ENCODE measurements around the gene ALG6. TPM values are rescaled to one million over a fixed set of nuclear protein-coding genes. Genes with fewer than 3 reads are reported as not detected.
A peak's percentile ranks its signal among the peaks of the same experiment; 100 is the strongest.

The ALG6 gene
- total RNA-seq, 2 donors from 2014 or later = 1.8 to 8.3 TPM

GRCh38 chr1:63320022-63320721 is 47.3 kb upstream of the ALG6 start:
- DNase-seq (ENCODE audit: low spot score) (no peak), ATAC-seq (ENCODE audit: insufficient number of reproducible peaks, low FRiP score, low read depth) (no peak)
- H3K36me3 ChIP-seq = no peaks in the 10 kb centered on the region
- no peak for TF ChIP-seq CTCF (IDR thresholded peaks at IDR 0.05)
- peaks cover 43% of the 10 kb centered on the region for H3K27me3 ChIP-seq (replicated peaks; ENCODE audit: insufficient read depth)
- H3K4me3 ChIP-seq = no peak overlapping the region
- H3K9me3 ChIP-seq = no peaks in the 10 kb centered on the region
- H3K4me1 ChIP-seq (ENCODE audit: control insufficient read depth in 1 of 2, low read depth in 2 of 2) = peaks cover 8 to 42% of the 10 kb centered on the region in 2 donors
- no peak overlapping the region for H3K27ac ChIP-seq

GRCh38 chr1:63321066-63321784 is 46.2 kb upstream of the ALG6 start:
- Histone ChIP-seq H3K36me3 (no peaks in the 10 kb centered on the region), H3K27ac (no peak overlapping the region), H3K4me3 (peak overlapping the region; percentile 77), H3K27me3 (replicated peaks; ENCODE audit: insufficient read depth) (peaks cover 52% of the 10 kb centered on the region), H3K4me1 (ENCODE audit: control insufficient read depth in 1 of 2, low read depth in 2 of 2) (peaks cover 8 to 42% of the 10 kb centered on the region in 2 donors), H3K9me3 (no peaks in the 10 kb centered on the region)
- no peak for TF ChIP-seq CTCF (IDR thresholded peaks at IDR 0.05)
- ATAC-seq (ENCODE audit: insufficient number of reproducible peaks, low FRiP score, low read depth) (no peak), DNase-seq (ENCODE audit: low spot score) (no peak)

GRCh38 chr1:63321785-63322113 is 45.7 kb upstream of the ALG6 start:
- Histone ChIP-seq H3K36me3 (no peaks in the 10 kb centered on the region), H3K4me3 (peak overlapping the region; percentile 77), H3K4me1 (ENCODE audit: control insufficient read depth in 1 of 2, low read depth in 2 of 2) (peaks cover 8 to 42% of the 10 kb centered on the region in 2 donors), H3K27me3 (replicated peaks; ENCODE audit: insufficient read depth) (peaks cover 56% of the 10 kb centered on the region), H3K9me3 (no peaks in the 10 kb centered on the region), H3K27ac (no peak overlapping the region)
- ATAC-seq (ENCODE audit: insufficient number of reproducible peaks, low FRiP score, low read depth) (no peak), DNase-seq (ENCODE audit: low spot score) (no peak)
- TF ChIP-seq CTCF (IDR thresholded peaks at IDR 0.05) = no peak

GRCh38 chr1:63322114-63322943 is 45.1 kb upstream of the ALG6 start, which contains the start of gene FOXD3:
FOXD3 (plus strand) TSS chr1:63322567; CDS start chr1:63323059, 492 bp downstream.
- Histone ChIP-seq H3K4me3 (peak within 1 kb of the TSS; percentile 77), H3K4me1 (ENCODE audit: control insufficient read depth in 1 of 2, low read depth in 2 of 2) (peaks cover 6 to 41% of the 10 kb centered on the region in 2 donors), H3K9me3 (no peaks in the 10 kb centered on the region), H3K27me3 (replicated peaks; ENCODE audit: insufficient read depth) (peaks cover 57% of the 10 kb centered on the region), H3K36me3 (no peaks in the 10 kb centered on the region), H3K27ac (no peak within 1 kb of the TSS)
- no peak for DNase-seq (ENCODE audit: low spot score)
- TF ChIP-seq CTCF (IDR thresholded peaks at IDR 0.05) = no peak
- no peak for ATAC-seq (ENCODE audit: insufficient number of reproducible peaks, low FRiP score, low read depth)

All from thoracic aorta (tissue), 2 donors.